GM21619 (cell line): ENCODE data around the gene ELP1.
A peak's percentile ranks its signal among the peaks of the same experiment; 100 is the strongest.
"Not testable (repeated sequence)": the region's sequence is repeated elsewhere in the genome, so short reads cannot be mapped to it uniquely, and the experiment has no call there.

ENCODE experiments used
- ATAC-seq: cut with Tn5 transposase; IDR thresholded peaks from one replicate; pipeline ENCODE4 v1.9.1; 2021; ENCODE audit not compliant: unreplicated experiment

Gene ELP1

GRCh38 chr9:108933718-108934322 is at the start of gene ELP1:
Gene ELP1 (minus strand): TSS chr9:108934124. CDS start chr9:108931146, 2,978 bp downstream.
- ATAC-seq, result peak; percentile 83

- ATAC-seq, result no peak
Measured at GRCh38 chr9:108980893-108981292, 47.0 kb upstream of the ELP1 start.

GRCh38 chr9:108978205-108978604 is 44.3 kb upstream of the ELP1 start:
- no peak for ATAC-seq

GRCh38 chr9:108973895-108974294 is 40.0 kb upstream of the ELP1 start:
- no peak for ATAC-seq

- ATAC-seq, result no peak
Measured at GRCh38 chr9:108972626-108973209, 38.8 kb upstream of the ELP1 start.

GRCh38 chr9:108972186-108972585 is 38.3 kb upstream of the ELP1 start:
- ATAC-seq, result no peak

- ATAC-seq, result not testable (repeated sequence)
Measured at GRCh38 chr9:108971392-108971791, 37.5 kb upstream of the ELP1 start.

GRCh38 chr9:108967916-108968315 is 34.0 kb upstream of the ELP1 start:
- ATAC-seq, result no peak

- no peak for ATAC-seq
Measured at GRCh38 chr9:108963459-108964143, 29.7 kb upstream of the ELP1 start.

- ATAC-seq, result no peak
Measured at GRCh38 chr9:108961151-108961550, 27.2 kb upstream of the ELP1 start.

- ATAC-seq, result no peak
Measured at GRCh38 chr9:108960331-108960730, 26.4 kb upstream of the ELP1 start.

GRCh38 chr9:108956631-108957026 is 22.7 kb upstream of the ELP1 start:
- ATAC-seq, result no peak

GRCh38 chr9:108956022-108956630 is 22.2 kb upstream of the ELP1 start:
- ATAC-seq, result no peak

- peak; percentile 57 for ATAC-seq
Measured at GRCh38 chr9:108953983-108954574, 20.2 kb upstream of the ELP1 start.

- ATAC-seq, result no peak
Measured at GRCh38 chr9:108951578-108951977, 17.7 kb upstream of the ELP1 start.

- ATAC-seq, result no peak
Measured at GRCh38 chr9:108950168-108950567, 16.2 kb upstream of the ELP1 start.

GRCh38 chr9:108939975-108940374 is 6.1 kb upstream of the ELP1 start:
- ATAC-seq, result no peak

- no peak for ATAC-seq
Measured at GRCh38 chr9:108937561-108938305, 3.8 kb upstream of the ELP1 start.

GRCh38 chr9:108934323-108934893 is 484 bp upstream of the ELP1 start, which contains the start of gene ABITRAM:
Gene ABITRAM (plus strand): TSS chr9:108934400. CDS start chr9:108934487, 87 bp downstream.
- ATAC-seq, result peak; percentile 74

GRCh38 chr9:108933231-108933717 is 650 bp downstream of the ELP1 start:
- ATAC-seq, result no peak
